H1 (cell line): ENCODE data around the gene KSR2. TPM values are rescaled to one million over a fixed set of nuclear protein-coding genes. Genes with fewer than 3 reads are reported as not detected.

Experiments
- ASH2L ChIP-seq: fragments of 200-600, 300-600 bp; sonication (generic); IDR thresholded peaks from one replicate; pipeline ENCODE4 v1.7.1; 2017; ENCODE audit warnings: low read length
- FOSL1 ChIP-seq: IDR thresholded peaks from 2 replicates; pipeline ENCODE4 v1.6.1; 2011; ENCODE audit warnings: mild to moderate bottlenecking, low read depth, low read length, moderate library complexity; ENCODE audit not compliant: insufficient read depth
- POU5F1 ChIP-seq: IDR thresholded peaks from 2 replicates; pipeline ENCODE4 v1.6.1; 2011; ENCODE audit warnings: low read depth, mild to moderate bottlenecking, low read length, moderate library complexity
- RFX5 ChIP-seq: IDR thresholded peaks from 2 replicates; pipeline ENCODE4 v1.6.1; 2011; ENCODE audit warnings: low read depth, low read length, improper control_type of control experiment, borderline replicate concordance
- SP1 ChIP-seq: IDR thresholded peaks from 2 replicates; pipeline ENCODE4 v1.6.1; 2011; ENCODE audit warnings: low read depth, low read length
- TCF12 ChIP-seq: IDR thresholded peaks from 2 replicates; pipeline ENCODE4 v1.6.1; 2011; ENCODE audit warnings: low read depth, mild to moderate bottlenecking, low read length
- polyA plus RNA-seq, 7 experiments: library from polyadenylated mRNA; depleted of rRNA in 3 of 7; stranded (reverse) in 5 of 7; unstranded in 2 of 7; fragments of >200 nt in 5 of 7; fragments of 200-250 nt in 2 of 7; gene quantifications; 1 replicate in 5 of 7; 2 replicates in 1 of 7; 4 replicates in 1 of 7; pipeline versions ENCODE4 v1.2.1 to v1.2.3, GENCODE V29; 2011 to 2013; ENCODE audit warnings: missing spikeins in 2 of 7, mixed read lengths in 2 of 7
- total RNA-seq: library from RNA; stranded (reverse); fragmentation: NEBNext Ultra II Directional; extraction: Animal tissue kit (Norgen Biotek cat#: 25700); gene quantifications from 2 replicates; pipeline ENCODE4 v1.2.1, GENCODE V29; 2021
- TF ChIP-seq, protein P1 (sequence below): IDR thresholded peaks from 2 replicates; pipeline ENCODE4 v1.6.1; 2011; ENCODE audit warnings: low read depth, mild to moderate bottlenecking, low read length; ENCODE audit not compliant: insufficient read depth

KSR2 gene
- total and polyA plus RNA-seq, 2 of the 8 experiments (the other 6 are each of a cell fraction or from before 2014, with no cell fraction given), result 0.74 to 2.2 TPM

DNA sequence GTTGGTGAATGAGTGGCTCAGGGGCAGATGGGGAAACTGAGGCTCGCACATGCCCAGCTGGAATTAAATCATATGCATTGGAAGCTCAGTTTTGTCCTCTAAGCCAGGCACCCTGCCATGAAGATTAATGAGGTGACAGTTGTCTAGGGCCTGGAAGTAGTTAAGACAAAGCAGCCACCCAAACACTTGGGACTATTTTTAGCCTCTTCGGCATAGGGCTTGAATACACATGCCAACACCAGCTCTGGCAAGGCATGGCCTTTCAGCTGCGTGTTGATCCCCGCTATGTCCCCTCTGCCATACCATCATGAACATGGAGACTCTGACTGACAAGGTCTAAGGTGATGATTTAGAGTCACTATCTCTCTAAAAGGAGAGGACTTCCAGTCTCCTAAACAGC is 250.2 kb downstream of the KSR2 start (continued):
- TF ChIP-seq TCF12 (no peak), SP1 (no peak), FOSL1 (no peak), ASH2L (no peak), POU5F1 (no peak), RFX5 (no peak)
- TF ChIP-seq, protein P1, sequence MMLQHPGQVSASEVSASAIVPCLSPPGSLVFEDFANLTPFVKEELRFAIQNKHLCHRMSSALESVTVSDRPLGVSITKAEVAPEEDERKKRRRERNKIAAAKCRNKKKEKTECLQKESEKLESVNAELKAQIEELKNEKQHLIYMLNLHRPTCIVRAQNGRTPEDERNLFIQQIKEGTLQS, result no peak
